Measurements from ENCODE around the gene HM13. TPM values are rescaled to one million over a fixed set of nuclear protein-coding genes. Genes with fewer than 3 reads are reported as not detected.

The HM13 gene
- total and polyA plus RNA-seq, 9 donors: 30.2 to 158 (median 97.3) TPM

- H3K9me3 ChIP-seq: no peaks in the 10 kb centered on the region
- TF ChIP-seq CTCF (IDR thresholded peaks at IDR 0.05) (no peak), EP300 (IDR thresholded peaks at IDR 0.05) (no peak), POLR2A (IDR thresholded peaks at IDR 0.05) (no peak)
- H3K4me3 ChIP-seq: no peak overlapping the region
- no peaks in the 10 kb centered on the region for H3K36me3 ChIP-seq
- H3K4me1 ChIP-seq (ENCODE audit: insufficient read depth): peaks cover 2% of the 10 kb centered on the region
- intact Hi-C loops (cut with DNase I): no loop called here
- no peaks in the 10 kb centered on the region for H3K27me3 ChIP-seq
- WGBS, 3 donors: 78 to 90% (median 88%) methylated on average over 6 of the region's 6 CpGs
- no peak for DNase-seq
- H3K27ac ChIP-seq: no peak overlapping the region
Measured at GRCh38 chr20:31476643-31477215, 37.5 kb upstream of the HM13 start.

GRCh38 chr20:31484001-31484400, 30.2 kb upstream of the HM13 start:
- TF ChIP-seq EP300 (IDR thresholded peaks at IDR 0.05) (no peak), POLR2A (IDR thresholded peaks at IDR 0.05) (no peak), CTCF (IDR thresholded peaks at IDR 0.05) (no peak)
- Histone ChIP-seq H3K4me3 (no peak overlapping the region), H3K27ac (peak overlapping the region in 1 of 2 donors; percentile 82), H3K4me1 (ENCODE audit: insufficient read depth) (peaks cover 2% of the 10 kb centered on the region), H3K27me3 (no peaks in the 10 kb centered on the region), H3K9me3 (no peaks in the 10 kb centered on the region), H3K36me3 (no peaks in the 10 kb centered on the region)
- intact Hi-C loops (cut with DNase I): no loop called here
- WGBS, 3 donors: 50 to 61% (median 56%) methylated on average over 36 of the region's 36 CpGs
- peak; percentile 13 to 63 (median 48) for DNase-seq

- intact Hi-C loops (cut with DNase I): no loop called here
- TF ChIP-seq EP300 (IDR thresholded peaks at IDR 0.05) (no peak), POLR2A (IDR thresholded peaks at IDR 0.05) (peak; percentile 26)
Measured at GRCh38 chr20:31485450-31486339, 28.5 kb upstream of the HM13 start.

GRCh38 chr20:31488115-31488514, 26.1 kb upstream of the HM13 start:
- H3K9me3 ChIP-seq: no peaks in the 10 kb centered on the region
- no peaks in the 10 kb centered on the region for H3K27me3 ChIP-seq
- no peak for DNase-seq
- H3K4me3 ChIP-seq: no peak overlapping the region
- WGBS, 3 donors: 34 to 50% (median 46%) methylated on average over 2 of the region's 2 CpGs
- intact Hi-C loops (cut with DNase I): no loop called here
- peak overlapping the region in 1 of 2 donors; percentile 13 for H3K27ac ChIP-seq
- no peak for TF ChIP-seq EP300 (IDR thresholded peaks at IDR 0.05)
- TF ChIP-seq POLR2A (IDR thresholded peaks at IDR 0.05): no peak
- TF ChIP-seq CTCF (IDR thresholded peaks at IDR 0.05): no peak
- peaks cover 2% of the 10 kb centered on the region for H3K4me1 ChIP-seq (ENCODE audit: insufficient read depth)
- no peaks in the 10 kb centered on the region for H3K36me3 ChIP-seq

More at GRCh38 chr20:31485450-31486339, 28.5 kb upstream of the HM13 start:
- Histone ChIP-seq H3K27ac (peak overlapping the region; percentile 56 to 82), H3K4me3 (no peak overlapping the region), H3K9me3 (no peaks in the 10 kb centered on the region), H3K27me3 (no peaks in the 10 kb centered on the region), H3K4me1 (ENCODE audit: insufficient read depth) (peaks cover 2% of the 10 kb centered on the region), H3K36me3 (no peaks in the 10 kb centered on the region)
- 3 to 9% (median 6%) methylated on average over 22 to 31 of the region's 31 CpGs for WGBS, 3 donors
- peak; percentile 74 to 84 (median 81) for DNase-seq

Data from ovary (tissue), 9 donors.